CD4-positive, alpha-beta T cell (primary cell): ENCODE results near the gene PRDX6. TPM values are rescaled to one million over a fixed set of nuclear protein-coding genes. Genes with fewer than 3 reads are reported as not detected.

ENCODE experiments used
- ATAC-seq: fragments of 200-7000 bp; cut with Tn5 transposase; one replicate; pipeline ENCODE4 v1.10.0; 2022; ENCODE audit warnings: mild to moderate bottlenecking; ENCODE audit not compliant: poor library complexity
- CTCF ChIA-PET: fragments of 350-600 bp; sonication (Branson Sonifier 250); formaldehyde crosslinking; loops from one replicate; lab custom pipeline; 2021; ENCODE audit warnings: antibody characterized with exemption, inconsistent platforms; lab: Charles Lee
- POLR2A ChIA-PET: fragments of 350-600 bp; sonication (Branson Sonifier 250); formaldehyde crosslinking; loops from one replicate; lab custom pipeline; 2021; ENCODE audit warnings: antibody characterized with exemption, inconsistent platforms; lab: Charles Lee
- DNase-seq, 14 experiments: peaks; one replicate each; pipeline ENCODE4 v3.0.0-alpha.2; 2013 to 2020; ENCODE audit warnings: mixed read lengths in 2 of 14
- H3K27ac ChIP-seq, 2 donors: one replicate each; pipeline versions ENCODE4 v1.5.1 to v1.7.0; 2013; ENCODE audit warnings: low read length in 2 of 2, low read depth in 1 of 2, mild to moderate bottlenecking in 1 of 2
- H3K27me3 ChIP-seq, 2 experiments: 1 replicate in 1 of 2; 2 replicates in 1 of 2; pipeline versions ENCODE4 v1.6.1 to v1.7.0; 2013; ENCODE audit warnings: low read length in 2 of 2, control low read depth in 1 of 2, mild to moderate bottlenecking in 1 of 2, moderate library complexity in 1 of 2; ENCODE audit not compliant: insufficient read depth in 2 of 2, control insufficient read depth in 1 of 2
- H3K36me3 ChIP-seq: one replicate; pipeline ENCODE4 v1.6.1; 2013; ENCODE audit warnings: low read length, control low read depth; ENCODE audit not compliant: insufficient read depth
- H3K4me1 ChIP-seq: one replicate; pipeline ENCODE4 v1.6.1; 2013; ENCODE audit warnings: low read length, control low read depth; ENCODE audit not compliant: insufficient read depth
- H3K4me3 ChIP-seq: one replicate; pipeline ENCODE4 v1.5.1; 2013; ENCODE audit warnings: mild to moderate bottlenecking, low read length, moderate library complexity
- H3K9me3 ChIP-seq, 2 experiments: 1 replicate in 1 of 2; 2 replicates in 1 of 2; pipeline versions ENCODE4 v1.6.1 to v1.7.0; 2013; ENCODE audit warnings: low read length in 2 of 2, mild to moderate bottlenecking in 2 of 2, control low read depth in 1 of 2, moderate library complexity in 1 of 2; ENCODE audit not compliant: control insufficient read depth in 1 of 2, insufficient read depth in 1 of 2
- H3K27ac Mint-ChIP-seq: one replicate; pipeline ENCODE4 v1.8.0; 2020; ENCODE audit warnings: mixed read lengths
- H3K27me3 Mint-ChIP-seq: one replicate; pipeline ENCODE4 v1.8.0; 2021; ENCODE audit warnings: mixed read lengths
- H3K36me3 Mint-ChIP-seq: one replicate; pipeline ENCODE4 v1.8.0; 2021; ENCODE audit warnings: low read depth, mixed read lengths
- H3K4me1 Mint-ChIP-seq: one replicate; pipeline ENCODE4 v1.8.0; 2021; ENCODE audit warnings: low read depth, mixed read lengths
- H3K4me3 Mint-ChIP-seq: one replicate; pipeline ENCODE4 v1.8.0; 2020; ENCODE audit warnings: mild to moderate bottlenecking, mixed read lengths
- H3K9me3 Mint-ChIP-seq: one replicate; pipeline ENCODE4 v1.8.0; 2020; ENCODE audit warnings: mixed read lengths
- intact Hi-C, 2 experiments: fragments of 100-400 bp; cut with DNase I in 1 of 2; cut with micrococcal nuclease in 1 of 2; formaldehyde crosslinking; loops; one replicate each; pipeline versions ENCODE4 v1.15.1 to v1.9.0; 2023 to 2025; cut with DNase I, micrococcal nuclease
- total RNA-seq, 174 experiments: library from RNA in 2 of 174; stranded (reverse) in 2 of 174; gene quantifications; one replicate each; pipeline ENCODE4 v1.2.3 and lab custom pipeline; 2021 to 2026
- TF ChIP-seq, protein P1 (sequence below): fragments of 200-600 bp; IDR thresholded peaks from one replicate; pipeline ENCODE4 v1.8.0; 2022; ENCODE audit warnings: antibody characterized with exemption, mild to moderate bottlenecking

PRDX6 gene
- total RNA-seq, 2 experiments from 2014 or later: 101 to 102 TPM

DNA sequence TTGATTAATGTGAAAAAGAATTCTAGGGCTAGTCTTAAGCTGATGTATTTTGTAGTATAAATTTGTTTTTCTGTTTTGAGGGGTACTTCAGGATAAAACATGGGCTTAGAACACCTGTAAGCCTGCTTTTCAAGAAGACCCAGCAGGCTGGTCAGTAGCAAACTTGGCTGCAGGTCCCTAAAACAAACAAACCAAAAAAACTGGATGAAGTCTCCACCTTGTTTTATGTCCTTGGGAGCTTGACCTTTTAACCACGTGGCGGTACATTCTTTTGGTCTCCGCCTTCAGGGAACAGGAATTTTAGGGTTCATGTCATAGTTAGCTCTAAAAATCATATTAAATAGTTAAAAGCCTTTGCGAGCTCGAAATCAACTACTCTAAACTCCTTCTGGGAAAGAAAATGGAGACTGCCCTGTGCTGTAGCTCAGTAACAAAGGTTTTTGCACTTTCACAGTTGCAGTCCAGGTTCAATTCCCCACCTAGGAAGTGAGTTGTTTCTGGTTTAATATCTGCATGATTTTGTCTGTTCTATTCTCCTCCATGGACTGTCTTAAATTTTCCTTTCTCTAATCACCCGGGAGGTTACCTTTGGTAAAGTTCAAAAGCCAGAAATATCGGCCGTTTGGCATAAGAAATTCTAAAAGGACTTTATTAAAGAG is 18.6 kb downstream of the PRDX6 start:
- H3K36me3 Mint-ChIP-seq: no peaks in the 10 kb centered on the region
- Histone ChIP-seq H3K27ac (no peak overlapping the region), H3K4me1 (no peaks in the 10 kb centered on the region), H3K9me3 (no peaks in the 10 kb centered on the region), H3K27me3 (no peaks in the 10 kb centered on the region), H3K36me3 (no peaks in the 10 kb centered on the region), H3K4me3 (no peak overlapping the region)
- TF ChIP-seq, protein P1, sequence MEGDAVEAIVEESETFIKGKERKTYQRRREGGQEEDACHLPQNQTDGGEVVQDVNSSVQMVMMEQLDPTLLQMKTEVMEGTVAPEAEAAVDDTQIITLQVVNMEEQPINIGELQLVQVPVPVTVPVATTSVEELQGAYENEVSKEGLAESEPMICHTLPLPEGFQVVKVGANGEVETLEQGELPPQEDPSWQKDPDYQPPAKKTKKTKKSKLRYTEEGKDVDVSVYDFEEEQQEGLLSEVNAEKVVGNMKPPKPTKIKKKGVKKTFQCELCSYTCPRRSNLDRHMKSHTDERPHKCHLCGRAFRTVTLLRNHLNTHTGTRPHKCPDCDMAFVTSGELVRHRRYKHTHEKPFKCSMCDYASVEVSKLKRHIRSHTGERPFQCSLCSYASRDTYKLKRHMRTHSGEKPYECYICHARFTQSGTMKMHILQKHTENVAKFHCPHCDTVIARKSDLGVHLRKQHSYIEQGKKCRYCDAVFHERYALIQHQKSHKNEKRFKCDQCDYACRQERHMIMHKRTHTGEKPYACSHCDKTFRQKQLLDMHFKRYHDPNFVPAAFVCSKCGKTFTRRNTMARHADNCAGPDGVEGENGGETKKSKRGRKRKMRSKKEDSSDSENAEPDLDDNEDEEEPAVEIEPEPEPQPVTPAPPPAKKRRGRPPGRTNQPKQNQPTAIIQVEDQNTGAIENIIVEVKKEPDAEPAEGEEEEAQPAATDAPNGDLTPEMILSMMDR: no peak
- no peak for ATAC-seq
- ChIA-PET CTCF (no interaction called here), POLR2A (no interaction called here)
- H3K9me3 Mint-ChIP-seq: no peaks in the 10 kb centered on the region
- intact Hi-C loops: no loop called here
- DNase-seq: no peak
- H3K4me1 Mint-ChIP-seq: no peaks in the 10 kb centered on the region
- H3K4me3 Mint-ChIP-seq: no peak overlapping the region
- H3K27me3 Mint-ChIP-seq: no peaks in the 10 kb centered on the region
- H3K27ac Mint-ChIP-seq: no peak overlapping the region

DNA sequence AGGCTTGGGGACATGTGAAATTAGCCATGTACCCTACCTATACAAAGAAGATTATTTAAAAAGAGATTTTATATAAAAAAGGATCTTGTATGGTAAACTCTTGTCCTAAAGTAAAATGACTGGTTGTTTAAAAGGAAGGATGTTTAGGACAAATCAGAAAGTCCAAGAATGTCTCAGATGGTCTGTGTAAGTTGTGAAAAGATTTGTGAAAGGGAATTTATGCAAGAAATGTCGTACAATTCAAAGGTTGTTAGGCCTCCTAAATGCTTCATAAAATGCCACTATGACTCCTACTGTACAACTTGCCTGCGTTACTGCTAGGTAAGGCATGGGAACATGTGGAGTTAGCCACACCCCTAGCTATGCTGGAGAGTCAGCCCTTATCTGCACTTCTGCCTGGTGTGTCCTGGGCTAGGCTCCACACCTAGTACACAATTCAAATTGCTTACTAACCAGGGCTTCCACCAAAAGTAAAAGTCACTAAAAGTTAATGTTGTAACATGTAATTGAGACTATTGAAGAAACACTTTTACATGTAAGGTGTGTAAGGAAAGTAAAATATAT is 19.7 kb downstream of the PRDX6 start:
- Histone ChIP-seq H3K27me3 (no peaks in the 10 kb centered on the region), H3K36me3 (no peaks in the 10 kb centered on the region), H3K4me1 (no peaks in the 10 kb centered on the region), H3K9me3 (no peaks in the 10 kb centered on the region), H3K27ac (no peak overlapping the region), H3K4me3 (no peak overlapping the region)
- DNase-seq (no peak), ATAC-seq (no peak)
- ChIA-PET POLR2A (no interaction called here), CTCF (no interaction called here)
- no peak overlapping the region for H3K4me3 Mint-ChIP-seq
- H3K27ac Mint-ChIP-seq: no peak overlapping the region
- H3K36me3 Mint-ChIP-seq: no peaks in the 10 kb centered on the region
- TF ChIP-seq, protein P1: no peak
- no peaks in the 10 kb centered on the region for H3K27me3 Mint-ChIP-seq
- H3K9me3 Mint-ChIP-seq: no peaks in the 10 kb centered on the region
- H3K4me1 Mint-ChIP-seq: no peaks in the 10 kb centered on the region
- intact Hi-C loops: no loop called here

DNA sequence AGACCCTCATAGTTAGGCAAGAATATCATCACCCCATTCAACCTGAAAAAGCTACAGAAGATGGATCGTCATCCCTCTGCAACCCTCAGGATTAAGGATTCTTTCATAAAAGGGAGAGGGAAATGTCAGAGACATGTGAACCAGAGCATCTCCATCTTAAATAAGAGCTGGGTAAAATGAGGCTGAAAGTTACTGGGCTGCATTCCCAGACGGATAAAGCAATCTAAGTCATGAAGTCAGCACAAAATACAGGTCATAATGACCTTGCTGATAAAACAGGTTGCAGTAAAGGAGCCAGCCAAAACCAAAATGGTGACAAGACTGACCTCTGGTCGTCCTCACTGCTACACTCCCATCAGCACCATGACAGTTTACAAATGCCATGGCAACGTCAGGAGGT is 22.6 kb downstream of the PRDX6 start:
- Mint-ChIP-seq H3K27ac (no peak overlapping the region), H3K36me3 (no peaks in the 10 kb centered on the region), H3K27me3 (no peaks in the 10 kb centered on the region), H3K4me1 (no peaks in the 10 kb centered on the region), H3K4me3 (no peak overlapping the region), H3K9me3 (no peaks in the 10 kb centered on the region)
- intact Hi-C loops: no loop called here
- DNase-seq (no peak), ATAC-seq (no peak)
- H3K36me3 ChIP-seq: no peaks in the 10 kb centered on the region
- no peak overlapping the region for H3K27ac ChIP-seq
- H3K4me1 ChIP-seq: no peaks in the 10 kb centered on the region
- H3K27me3 ChIP-seq: no peaks in the 10 kb centered on the region
- POLR2A ChIA-PET: no interaction called here
- H3K4me3 ChIP-seq: no peak overlapping the region
- CTCF ChIA-PET: no interaction called here
- H3K9me3 ChIP-seq: no peaks in the 10 kb centered on the region
- TF ChIP-seq, protein P1: no peak
